Uterus (tissue), 4 donors: ENCODE measurements around the gene CEP57. TPM values are rescaled to one million over a fixed set of nuclear protein-coding genes. Genes with fewer than 3 reads are reported as not detected.

Experiments
- DNase-seq, 2 donors: peaks; one replicate each; pipeline ENCODE4 v3.0.0-alpha.2; 2019 to 2020
- H3K27ac ChIP-seq, 2 donors: fragments of 200-600 bp; sonication (generic); 1 replicate in 1 of 2; 2 replicates in 1 of 2; pipeline ENCODE4 v1.5.1; 2016 to 2018
- H3K27me3 ChIP-seq, 2 donors: fragments of 200-600 bp; sonication (generic); one replicate each; pipeline ENCODE4 v1.5.1; 2018 to 2019; ENCODE audit warnings: control low read depth in 1 of 2
- H3K36me3 ChIP-seq, 2 donors: fragments of 200-600 bp; sonication (generic); one replicate each; pipeline ENCODE4 v1.5.1; 2019; ENCODE audit warnings: control low read depth in 1 of 2
- H3K4me1 ChIP-seq, 2 donors: fragments of 200-600 bp; sonication (generic); one replicate each; pipeline ENCODE4 v1.5.1; 2018 to 2019; ENCODE audit warnings: control low read depth in 1 of 2
- H3K4me3 ChIP-seq, 2 donors: fragments of 200-600 bp; sonication (generic); 1 replicate in 1 of 2; 2 replicates in 1 of 2; pipeline ENCODE4 v1.5.1; 2018 to 2019; ENCODE audit warnings: mild to moderate bottlenecking in 1 of 2
- H3K9me3 ChIP-seq, 2 donors: fragments of 200-600 bp; sonication (generic); one replicate each; pipeline ENCODE4 v1.5.1; 2019; ENCODE audit warnings: control low read depth in 1 of 2
- CTCF ChIP-seq, 4 experiments: fragments of 200-600 bp in 2 of 4; fragments of 450-650 bp in 2 of 4; sonication (generic) in 2 of 4; IDR thresholded peaks; one replicate each; pipeline ENCODE4 v1.5.1; 2016 to 2019; ENCODE audit warnings: antibody characterized with exemption in 4 of 4, mild to moderate bottlenecking in 2 of 4, moderate library complexity in 1 of 4
- POLR2A ChIP-seq, 2 donors: fragments of 450-650 bp; IDR thresholded peaks; one replicate each; pipeline ENCODE4 v1.6.1; 2016; ENCODE audit warnings: antibody characterized with exemption in 2 of 2, mild to moderate bottlenecking in 1 of 2, moderate library complexity in 1 of 2
- intact Hi-C: fragments of 100-400 bp; cut with DNase I; formaldehyde crosslinking; loops from one replicate; pipeline ENCODE4 v1.15.1; 2023; ENCODE audit warnings: low total_unique reads
- total RNA-seq, 4 donors: library from RNA; depleted of rRNA in 3 of 4; stranded (reverse); fragments of >200 nt in 3 of 4; gene quantifications; one replicate each; pipeline versions ENCODE4 v1.1.0 to v1.2.4, GENCODE V29; 2014 to 2023
- donor health status: DM: yes; HTN: yes; CAD: no.

The CEP57 gene
- total RNA-seq, 4 donors from 2014 or later = 18.7 to 124 (median 59.4) TPM

- intact Hi-C loops = no loop called here
- peaks cover 0 to 3% of the 10 kb centered on the region in 2 donors for H3K4me1 ChIP-seq
- H3K36me3 ChIP-seq = peaks cover 0 to 3% of the 10 kb centered on the region in 2 donors
- no peaks in the 10 kb centered on the region for H3K27me3 ChIP-seq
- no peak for DNase-seq
- no peak for TF ChIP-seq POLR2A (IDR thresholded peaks at IDR 0.05)
- TF ChIP-seq CTCF (IDR thresholded peaks at IDR 0.05) = no peak
- H3K9me3 ChIP-seq = no peaks in the 10 kb centered on the region
- no peak overlapping the region for H3K27ac ChIP-seq
- H3K4me3 ChIP-seq = no peak overlapping the region
Observed at GRCh38 chr11:95778699-95779098, 11.6 kb upstream of the CEP57 start.

- peaks cover 0 to 3% of the 10 kb centered on the region in 2 donors for H3K4me1 ChIP-seq
- H3K9me3 ChIP-seq = no peaks in the 10 kb centered on the region
- H3K4me3 ChIP-seq = no peak overlapping the region
- intact Hi-C loops = no loop called here
- H3K36me3 ChIP-seq = peaks cover 0 to 3% of the 10 kb centered on the region in 2 donors
- DNase-seq = no peak
- H3K27me3 ChIP-seq = no peaks in the 10 kb centered on the region
- TF ChIP-seq CTCF (IDR thresholded peaks at IDR 0.05) = no peak
- no peak for TF ChIP-seq POLR2A (IDR thresholded peaks at IDR 0.05)
- H3K27ac ChIP-seq = no peak overlapping the region
Observed at GRCh38 chr11:95780544-95780943, 9.8 kb upstream of the CEP57 start.

- Histone ChIP-seq H3K4me1 (peaks cover 0 to 9% of the 10 kb centered on the region in 2 donors), H3K4me3 (peak overlapping the region; percentile 76 to 83), H3K27ac (peak overlapping the region; percentile 99), H3K27me3 (no peaks in the 10 kb centered on the region), H3K36me3 (no peaks in the 10 kb centered on the region), H3K9me3 (no peaks in the 10 kb centered on the region)
- no peak for TF ChIP-seq CTCF (IDR thresholded peaks at IDR 0.05)
- TF ChIP-seq POLR2A (IDR thresholded peaks at IDR 0.05) = no peak
- intact Hi-C loops = no loop called here
- DNase-seq = peak in 1 of 2 donors; percentile 19
Observed at GRCh38 chr11:95788921-95789505, 1.3 kb upstream of the CEP57 start.

GRCh38 chr11:95789506-95790122 lies 684 bp upstream of the CEP57 start, which contains the start of gene FAM76B:
Gene FAM76B, minus strand, starts transcription at chr11:95789782. Its CDS starts 304 bp downstream, at chr11:95789478.
- Histone ChIP-seq H3K27ac (peak within 1 kb of the TSS; percentile 99), H3K9me3 (no peaks in the 10 kb centered on the region), H3K27me3 (no peaks in the 10 kb centered on the region), H3K36me3 (no peaks in the 10 kb centered on the region), H3K4me1 (peaks cover 0 to 9% of the 10 kb centered on the region in 2 donors), H3K4me3 (peak within 1 kb of the TSS; percentile 76 to 83)
- intact Hi-C loops = no loop called here
- peak; percentile 97 for DNase-seq
- TF ChIP-seq POLR2A (IDR thresholded peaks at IDR 0.05) (peak; percentile 81 to 92), CTCF (IDR thresholded peaks at IDR 0.05) (no peak)
